ENCODE results near the gene PSME3. TPM values are rescaled to one million over a fixed set of nuclear protein-coding genes. Genes with fewer than 3 reads are reported as not detected.

The PSME3 gene
- 116 and 120 TPM in 2 replicates for total RNA-seq (ENCODE audit: low replicate concordance)
- long read RNA-seq, transcript PSME3-210 (11 exons, 998 nt): major isoform, 30 of 42 reads
- long read RNA-seq, partial matches to known transcripts: 1 of 42 reads
- long read RNA-seq, other reads (novel, unspliced or antisense): 11 of 42 reads

- Mint-ChIP-seq H3K4me1 (ENCODE audit: unreplicated experiment) (peaks cover 16% of the 10 kb centered on the region), H3K27me3 (peaks cover 11% of the 10 kb centered on the region), H3K36me3 (peaks cover 5% of the 10 kb centered on the region), H3K27ac (peak within 1 kb of the TSS; percentile 91), H3K4me3 (peak within 1 kb of the TSS; percentile 96), H3K9me3 (no peaks in the 10 kb centered on the region)
- DNase-seq (ENCODE audit: extremely low spot score, unreplicated experiment): peak; percentile 91
- no peak for TF ChIP-seq CTCF (conservative IDR thresholded peaks at IDR 0.05)
Measured at GRCh38 chr17:42832934-42833766, at the start of gene PSME3. TSS of gene PSME3 (plus strand) at chr17:42833397. CDS start at chr17:42833632, 235 bp downstream.

GRCh38 chr17:42783791-42784138 lies 49.4 kb upstream of the PSME3 start:
- Mint-ChIP-seq H3K4me3 (no peak overlapping the region), H3K27ac (no peak overlapping the region), H3K27me3 (peaks cover 55% of the 10 kb centered on the region), H3K4me1 (ENCODE audit: unreplicated experiment) (peaks cover 6% of the 10 kb centered on the region), H3K36me3 (peaks cover 6% of the 10 kb centered on the region), H3K9me3 (no peaks in the 10 kb centered on the region)
- TF ChIP-seq CTCF (conservative IDR thresholded peaks at IDR 0.05): no peak
- DNase-seq (ENCODE audit: extremely low spot score, unreplicated experiment): no peak

- H3K4me1 Mint-ChIP-seq (ENCODE audit: unreplicated experiment): peaks cover 6% of the 10 kb centered on the region
- H3K27ac Mint-ChIP-seq: no peak overlapping the region
- H3K4me3 Mint-ChIP-seq: no peak overlapping the region
- peaks cover 58% of the 10 kb centered on the region for H3K27me3 Mint-ChIP-seq
- no peak for DNase-seq (ENCODE audit: extremely low spot score, unreplicated experiment)
- peaks cover 6% of the 10 kb centered on the region for H3K36me3 Mint-ChIP-seq
- no peaks in the 10 kb centered on the region for H3K9me3 Mint-ChIP-seq
- no peak for TF ChIP-seq CTCF (conservative IDR thresholded peaks at IDR 0.05)
Measured at GRCh38 chr17:42784409-42784808, 48.8 kb upstream of the PSME3 start.

GRCh38 chr17:42784811-42785592 lies 48.2 kb upstream of the PSME3 start:
- Mint-ChIP-seq H3K27me3 (peaks cover 55% of the 10 kb centered on the region), H3K36me3 (peaks cover 6% of the 10 kb centered on the region), H3K4me3 (no peak overlapping the region), H3K27ac (no peak overlapping the region), H3K4me1 (ENCODE audit: unreplicated experiment) (peaks cover 6% of the 10 kb centered on the region), H3K9me3 (no peaks in the 10 kb centered on the region)
- TF ChIP-seq CTCF (conservative IDR thresholded peaks at IDR 0.05): no peak
- DNase-seq (ENCODE audit: extremely low spot score, unreplicated experiment): no peak

GRCh38 chr17:42787266-42787665 lies 45.9 kb upstream of the PSME3 start:
- Mint-ChIP-seq H3K27ac (no peak overlapping the region), H3K4me3 (no peak overlapping the region), H3K9me3 (no peaks in the 10 kb centered on the region), H3K4me1 (ENCODE audit: unreplicated experiment) (peaks cover 6% of the 10 kb centered on the region), H3K36me3 (peaks cover 6% of the 10 kb centered on the region), H3K27me3 (peaks cover 49% of the 10 kb centered on the region)
- no peak for DNase-seq (ENCODE audit: extremely low spot score, unreplicated experiment)
- TF ChIP-seq CTCF (conservative IDR thresholded peaks at IDR 0.05): no peak
